ENCODE data around the gene ABHD11. TPM values are rescaled to one million over a fixed set of nuclear protein-coding genes. Genes with fewer than 3 reads are reported as not detected.

ABHD11 gene
- total and polyA plus RNA-seq, 4 donors: 11.2 to 32.5 (median 13.3) TPM

Small RNA genes within 50 kb of the gene (microRNA-seq; reads per million reads assigned to microRNA genes)
- gene MIR4284: 0 reads per million in 2 donors

Other genes starting within 250 kb of the ABHD11 start
- gene BAZ1B, start 216.5 kb downstream of the ABHD11 start, total RNA-seq: 10 to 100 TPM; 49.3 to 60.0 TPM
- 10 to 100 TPM; 19.1 to 23.9 TPM for gene BAZ1B, start 216.5 kb downstream of the ABHD11 start, polyA plus RNA-seq
- gene BCL7B, start 181.1 kb downstream of the ABHD11 start, total RNA-seq: 10 to 100 TPM; 45.5 to 68.2 TPM
- 10 to 100 TPM; 70.9 to 92.3 TPM for gene BCL7B, start 181.1 kb downstream of the ABHD11 start, polyA plus RNA-seq
- 10 to 100 TPM; 26.5 to 27.7 TPM for gene TBL2, start 160.2 kb downstream of the ABHD11 start, total RNA-seq
- gene TBL2, start 160.2 kb downstream of the ABHD11 start, polyA plus RNA-seq: 10 to 100 TPM; 17.7 to 22.8 TPM
- gene MLXIPL, start 114.3 kb downstream of the ABHD11 start, total RNA-seq: 1 to 10 TPM; 2.0 to 4.5 TPM
- 10 to 100 TPM in 1 of 2 donors, under 1 TPM in 1; 0.23 to 13.5 TPM for gene MLXIPL, start 114.3 kb downstream of the ABHD11 start, polyA plus RNA-seq
- 1 to 10 TPM; 1.5 to 1.8 TPM for gene VPS37D, start 71.0 kb downstream of the ABHD11 start, total RNA-seq
- 1 to 10 TPM in 1 of 2 donors, under 1 TPM in 1; 0.88 to 2.3 TPM for gene VPS37D, start 71.0 kb downstream of the ABHD11 start, polyA plus RNA-seq
- 1 to 10 TPM; 6.7 to 7.8 TPM for gene DNAJC30, start 55.3 kb downstream of the ABHD11 start, total RNA-seq
- 1 to 10 TPM; 4.5 to 5.1 TPM for gene DNAJC30, start 55.3 kb downstream of the ABHD11 start, polyA plus RNA-seq
- gene BUD23, start 55.2 kb downstream of the ABHD11 start, total RNA-seq: 10 to 100 TPM; 39.0 to 39.6 TPM
- 10 to 100 TPM; 48.1 to 60.7 TPM for gene BUD23, start 55.2 kb downstream of the ABHD11 start, polyA plus RNA-seq
- gene STX1A, start 19.1 kb downstream of the ABHD11 start, total RNA-seq: 10 to 100 TPM; 10.2 to 14.7 TPM
- 10 to 100 TPM in 1 of 2 donors, 1 to 10 TPM in 1; 2.6 to 13.4 TPM for gene STX1A, start 19.1 kb downstream of the ABHD11 start, polyA plus RNA-seq
- gene CLDN3, start 31.5 kb upstream of the ABHD11 start, total RNA-seq: not detected
- gene CLDN3, start 31.5 kb upstream of the ABHD11 start, polyA plus RNA-seq: 10 to 100 TPM in 1 of 2 donors, 1 to 10 TPM in 1; 1.3 to 17.4 TPM
- under 1 TPM; 0.19 to 0.84 TPM for gene CLDN4, start 92.2 kb upstream of the ABHD11 start, total RNA-seq
- 10 to 100 TPM in 1 of 2 donors, under 1 TPM in 1; 0.69 to 16.9 TPM for gene CLDN4, start 92.2 kb upstream of the ABHD11 start, polyA plus RNA-seq
- 1 to 10 TPM; 1.3 to 7.4 TPM for gene METTL27, start 103.7 kb upstream of the ABHD11 start, total RNA-seq
- gene METTL27, start 103.7 kb upstream of the ABHD11 start, polyA plus RNA-seq: 1 to 10 TPM in 1 of 2 donors, not detected in 1; 5.3 TPM
- not detected for gene TMEM270, start 122.4 kb upstream of the ABHD11 start, total RNA-seq
- gene TMEM270, start 122.4 kb upstream of the ABHD11 start, polyA plus RNA-seq: not detected